GM12864 (cell line): ENCODE measurements around the gene ABTB2.

Source experiments
- DNase-seq: peaks from one replicate; pipeline ENCODE4 v3.0.0-alpha.2; 2011; ENCODE audit warnings: low read depth
- H3K4me3 ChIP-seq: 2 replicates; pipeline ENCODE4 v1.5.1; 2011; ENCODE audit warnings: mild to moderate bottlenecking, low read depth, low read length, control low read depth
- TF ChIP-seq, protein P1 (sequence below): IDR thresholded peaks from 2 replicates; pipeline ENCODE4 v1.5.1; 2011; ENCODE audit warnings: low read depth, mild to moderate bottlenecking, moderate library complexity, low read length, control low read depth, inconsistent platforms; ENCODE audit errors: missing control alignments

Gene ABTB2

GRCh38 chr11:34232807-34233206, 125.0 kb downstream of the ABTB2 start:
- H3K4me3 ChIP-seq: no peak overlapping the region
- TF ChIP-seq, protein P1, sequence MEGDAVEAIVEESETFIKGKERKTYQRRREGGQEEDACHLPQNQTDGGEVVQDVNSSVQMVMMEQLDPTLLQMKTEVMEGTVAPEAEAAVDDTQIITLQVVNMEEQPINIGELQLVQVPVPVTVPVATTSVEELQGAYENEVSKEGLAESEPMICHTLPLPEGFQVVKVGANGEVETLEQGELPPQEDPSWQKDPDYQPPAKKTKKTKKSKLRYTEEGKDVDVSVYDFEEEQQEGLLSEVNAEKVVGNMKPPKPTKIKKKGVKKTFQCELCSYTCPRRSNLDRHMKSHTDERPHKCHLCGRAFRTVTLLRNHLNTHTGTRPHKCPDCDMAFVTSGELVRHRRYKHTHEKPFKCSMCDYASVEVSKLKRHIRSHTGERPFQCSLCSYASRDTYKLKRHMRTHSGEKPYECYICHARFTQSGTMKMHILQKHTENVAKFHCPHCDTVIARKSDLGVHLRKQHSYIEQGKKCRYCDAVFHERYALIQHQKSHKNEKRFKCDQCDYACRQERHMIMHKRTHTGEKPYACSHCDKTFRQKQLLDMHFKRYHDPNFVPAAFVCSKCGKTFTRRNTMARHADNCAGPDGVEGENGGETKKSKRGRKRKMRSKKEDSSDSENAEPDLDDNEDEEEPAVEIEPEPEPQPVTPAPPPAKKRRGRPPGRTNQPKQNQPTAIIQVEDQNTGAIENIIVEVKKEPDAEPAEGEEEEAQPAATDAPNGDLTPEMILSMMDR: no peak
- no peak for DNase-seq

GRCh38 chr11:34226210-34226609, 131.6 kb downstream of the ABTB2 start:
- DNase-seq: no peak
- H3K4me3 ChIP-seq: no peak overlapping the region
- TF ChIP-seq, protein P1: no peak

GRCh38 chr11:34225091-34225490, 132.7 kb downstream of the ABTB2 start:
- DNase-seq: no peak
- no peak overlapping the region for H3K4me3 ChIP-seq
- TF ChIP-seq, protein P1: no peak

GRCh38 chr11:34224434-34224966, 133.3 kb downstream of the ABTB2 start:
- no peak for DNase-seq
- TF ChIP-seq, protein P1: no peak
- no peak overlapping the region for H3K4me3 ChIP-seq

DNA sequence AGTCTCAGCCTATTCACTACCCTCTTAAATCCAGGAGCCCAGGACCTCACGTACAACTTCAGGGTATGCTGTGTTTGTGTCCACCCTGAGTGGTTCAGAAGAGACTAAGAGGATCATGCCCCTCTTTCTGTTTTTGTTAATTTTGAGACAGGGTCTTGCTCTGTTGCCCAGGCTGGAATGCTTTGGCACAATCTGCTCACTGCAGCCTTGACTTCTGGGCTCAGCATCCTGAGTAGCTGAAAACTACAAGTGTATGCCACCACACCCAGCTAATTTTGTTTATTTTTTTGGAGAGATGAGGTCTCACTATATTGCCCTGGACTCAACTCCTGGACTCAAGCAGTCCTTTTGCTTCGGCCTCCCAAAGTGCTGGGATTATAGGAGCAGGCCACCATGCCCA, 133.9 kb downstream of the ABTB2 start:
- TF ChIP-seq, protein P1: no peak
- no peak overlapping the region for H3K4me3 ChIP-seq
- DNase-seq: no peak

GRCh38 chr11:34223021-34223813, 134.6 kb downstream of the ABTB2 start:
- no peak for DNase-seq
- no peak overlapping the region for H3K4me3 ChIP-seq
- TF ChIP-seq, protein P1: no peak

DNA sequence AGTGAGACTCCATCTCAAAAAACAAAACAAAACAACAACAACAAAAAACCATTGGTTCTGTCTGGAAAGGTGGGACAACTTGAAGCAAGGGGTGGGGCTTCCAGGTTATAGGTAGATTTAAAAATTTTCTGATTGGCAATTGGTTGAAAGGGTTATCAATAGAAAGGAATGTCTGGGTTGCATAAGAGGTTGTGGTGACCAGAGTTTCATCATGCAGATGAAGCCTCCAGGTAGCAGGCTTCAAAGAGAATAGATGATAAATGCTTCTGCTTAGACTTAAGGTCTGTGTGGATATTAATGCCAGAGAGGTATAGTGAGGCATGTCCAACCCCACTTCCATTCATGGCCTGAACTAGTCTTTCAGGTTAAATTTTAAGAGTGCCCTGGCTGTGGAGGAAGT, 135.8 kb downstream of the ABTB2 start:
- no peak overlapping the region for H3K4me3 ChIP-seq
- no peak for DNase-seq
- TF ChIP-seq, protein P1: no peak
